ENCODE measurements around the gene MLKL. TPM values are rescaled to one million over a fixed set of nuclear protein-coding genes. Genes with fewer than 3 reads are reported as not detected.

The MLKL gene
- 5.1 TPM for total RNA-seq

DNA sequence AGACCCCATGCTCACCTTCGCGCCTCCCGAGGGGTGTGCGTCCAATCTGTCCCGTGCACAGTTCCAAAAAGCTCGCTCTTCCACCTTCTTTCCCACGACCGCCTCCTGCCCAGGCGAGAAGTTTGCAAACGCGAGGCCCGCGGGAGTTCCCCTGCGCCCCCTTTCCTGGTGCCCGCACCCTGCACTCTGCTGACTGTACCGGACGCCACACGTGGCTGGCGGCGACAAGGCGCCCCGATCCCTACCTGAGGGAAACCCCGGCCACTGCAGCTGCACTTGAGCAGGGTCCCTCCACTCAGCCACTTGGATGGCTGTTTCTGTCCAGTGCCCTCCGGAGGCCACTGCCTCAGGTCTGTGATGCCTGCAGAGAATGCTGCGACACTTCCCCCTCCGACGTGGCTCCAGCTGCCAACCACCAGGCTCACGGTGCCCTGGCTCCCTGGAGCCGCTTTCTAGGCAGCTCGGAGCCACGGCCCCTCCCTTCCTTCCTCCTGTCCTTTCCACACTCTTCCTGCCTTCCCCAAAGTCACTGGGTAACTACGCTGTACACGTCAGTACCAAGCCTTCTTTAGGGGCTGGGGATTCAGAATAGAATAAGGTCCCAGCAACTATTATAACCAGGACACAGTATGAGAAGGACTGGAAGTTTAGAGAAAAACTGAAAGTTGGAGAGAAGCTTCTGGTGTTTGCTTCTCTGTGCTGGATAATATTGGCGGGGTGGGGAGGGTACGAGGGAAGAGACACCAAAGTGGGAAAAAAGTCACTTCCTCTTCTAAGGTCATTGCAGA is at the start of gene MLKL:
MLKL (minus strand) TSS at position 425 of the 788 bp plus-strand sequence. CDS start 5,105 bp downstream, outside the sequence.

DNA sequence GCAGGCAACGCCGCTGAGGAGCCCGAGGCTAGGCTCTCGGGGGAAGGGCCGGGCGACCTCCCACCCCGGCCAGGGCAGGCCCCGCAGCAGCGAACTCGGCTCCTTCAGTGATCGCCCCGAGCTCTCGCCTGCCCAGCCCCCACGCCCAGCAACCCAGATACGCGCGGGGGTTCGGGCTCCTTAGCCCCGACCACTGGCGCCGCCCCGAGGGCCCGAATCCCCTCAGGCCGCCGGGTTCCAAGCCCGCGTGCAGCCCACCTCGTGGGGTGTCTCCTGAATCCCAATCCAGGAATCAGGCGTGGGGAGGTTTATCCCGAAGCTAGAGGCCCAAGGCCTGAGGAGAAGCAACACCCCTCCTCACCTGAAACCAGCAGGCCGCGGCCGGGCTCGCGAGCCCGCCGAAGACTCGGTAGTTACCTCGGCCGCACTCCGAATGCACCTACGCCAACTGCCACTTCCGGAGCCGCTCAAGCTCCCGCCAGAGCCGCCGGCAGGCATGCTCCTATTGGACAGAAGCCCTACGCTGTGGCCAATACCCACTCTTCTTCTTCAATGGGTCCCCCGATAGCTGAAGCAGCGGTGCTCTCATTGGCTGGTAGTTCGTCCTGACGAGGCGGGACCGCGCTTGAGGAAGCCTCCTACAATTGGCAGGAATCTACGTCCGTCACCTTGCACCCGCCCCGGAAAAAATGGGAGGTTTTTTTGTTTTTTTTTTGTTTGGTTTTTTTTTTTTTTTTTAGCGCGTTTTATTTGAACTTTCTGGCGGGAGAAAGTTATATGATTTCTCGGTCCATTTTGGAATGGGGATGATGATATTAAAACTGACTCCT is 34.0 kb downstream of the MLKL start, which contains the start of gene RFWD3:
RFWD3 (minus strand) TSS at position 453 of the 830 bp plus-strand sequence. CDS start 5,428 bp downstream, outside the sequence.

Other genes with a start within 250 kb of the MLKL start
- gene GLG1, start 93.7 kb downstream of the MLKL start, total RNA-seq, result 216 TPM
- gene RFWD3, start 34.0 kb downstream of the MLKL start, total RNA-seq, result 26.7 TPM
- 0.38 TPM for gene FA2H, start 74.0 kb upstream of the MLKL start, total RNA-seq

Measured in camera-type eye (tissue), 1 donor.